ENCODE measurements around the gene MRPL18.

The MRPL18 gene

DNA sequence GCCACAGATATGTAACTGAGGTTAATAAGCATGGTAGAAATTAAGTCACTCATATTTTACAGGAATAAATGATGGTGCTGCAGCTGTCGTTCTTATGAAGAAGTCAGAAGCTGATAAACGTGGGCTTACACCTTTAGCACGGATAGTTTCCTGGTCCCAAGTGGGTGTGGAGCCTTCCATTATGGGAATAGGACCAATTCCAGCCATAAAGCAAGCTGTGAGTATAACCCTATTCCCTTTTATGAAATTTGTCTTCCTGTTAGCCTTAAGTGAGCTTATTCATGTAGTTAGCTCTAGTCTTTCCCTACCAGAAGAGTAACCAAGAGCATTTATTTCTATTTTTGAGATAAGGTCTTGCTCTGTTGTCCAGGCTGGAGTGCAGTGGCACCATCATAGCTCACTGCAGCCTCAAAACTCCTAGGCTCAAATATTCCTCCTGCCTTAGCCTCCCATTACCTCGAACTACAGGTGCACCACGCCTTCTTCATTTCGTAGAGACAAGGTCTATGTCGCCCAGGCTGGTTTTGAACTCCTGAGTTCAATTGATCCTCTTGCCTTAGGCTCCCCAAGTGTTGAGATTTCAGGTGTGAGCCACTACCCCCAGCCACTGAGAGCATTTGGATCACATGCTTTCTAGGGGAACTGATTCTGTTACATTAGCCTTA lies 12.9 kb upstream of the MRPL18 start:
- no peaks in the 10 kb centered on the region for H3K4me1 ChIP-seq (ENCODE audit: low read length)
- no peak for DNase-seq
- H3K9me3 ChIP-seq (replicated peaks; ENCODE audit: insufficient read depth, low read length), result no peaks in the 10 kb centered on the region
- no peak overlapping the region for H3K4me3 ChIP-seq (ENCODE audit: low read length)
- H3K9ac ChIP-seq (ENCODE audit: low read length), result no peak overlapping the region
- H4K20me1 ChIP-seq (ENCODE audit: insufficient read depth, low read length), result no peaks in the 10 kb centered on the region
- H3K36me3 ChIP-seq (replicated peaks; ENCODE audit: insufficient read depth, low read length), result no peaks in the 10 kb centered on the region; the same call in 1 of the 2 replicates
- H3K27ac ChIP-seq (ENCODE audit: low read length), result no peak overlapping the region
- H3K27me3 ChIP-seq (replicated peaks; ENCODE audit: insufficient read depth, low read length), result no peaks in the 10 kb centered on the region
- no peaks in the 10 kb centered on the region for H3K9me2 ChIP-seq (replicated peaks; ENCODE audit: insufficient read depth, low read length)
- no peaks in the 10 kb centered on the region for H3F3A ChIP-seq (ENCODE audit: insufficient read depth, low read length)
- no peak overlapping the region for H2AFZ ChIP-seq (ENCODE audit: low read length)
- H3K4me2 ChIP-seq (ENCODE audit: low read depth, low read length), result no peak overlapping the region
- no peak for TF ChIP-seq EZH2phosphoT487 (IDR thresholded peaks at IDR 0.05; ENCODE audit: low read length)
- no peak for TF ChIP-seq EZH2 (optimal IDR thresholded peaks at IDR 0.05; ENCODE audit: low read depth, low read length)
- TF ChIP-seq, protein P1, sequence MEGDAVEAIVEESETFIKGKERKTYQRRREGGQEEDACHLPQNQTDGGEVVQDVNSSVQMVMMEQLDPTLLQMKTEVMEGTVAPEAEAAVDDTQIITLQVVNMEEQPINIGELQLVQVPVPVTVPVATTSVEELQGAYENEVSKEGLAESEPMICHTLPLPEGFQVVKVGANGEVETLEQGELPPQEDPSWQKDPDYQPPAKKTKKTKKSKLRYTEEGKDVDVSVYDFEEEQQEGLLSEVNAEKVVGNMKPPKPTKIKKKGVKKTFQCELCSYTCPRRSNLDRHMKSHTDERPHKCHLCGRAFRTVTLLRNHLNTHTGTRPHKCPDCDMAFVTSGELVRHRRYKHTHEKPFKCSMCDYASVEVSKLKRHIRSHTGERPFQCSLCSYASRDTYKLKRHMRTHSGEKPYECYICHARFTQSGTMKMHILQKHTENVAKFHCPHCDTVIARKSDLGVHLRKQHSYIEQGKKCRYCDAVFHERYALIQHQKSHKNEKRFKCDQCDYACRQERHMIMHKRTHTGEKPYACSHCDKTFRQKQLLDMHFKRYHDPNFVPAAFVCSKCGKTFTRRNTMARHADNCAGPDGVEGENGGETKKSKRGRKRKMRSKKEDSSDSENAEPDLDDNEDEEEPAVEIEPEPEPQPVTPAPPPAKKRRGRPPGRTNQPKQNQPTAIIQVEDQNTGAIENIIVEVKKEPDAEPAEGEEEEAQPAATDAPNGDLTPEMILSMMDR (IDR thresholded peaks at IDR 0.05; ENCODE audit: low read length), result no peak
- peaks cover 10% of the 10 kb centered on the region for H3K79me2 ChIP-seq (ENCODE audit: low read length)

DNA sequence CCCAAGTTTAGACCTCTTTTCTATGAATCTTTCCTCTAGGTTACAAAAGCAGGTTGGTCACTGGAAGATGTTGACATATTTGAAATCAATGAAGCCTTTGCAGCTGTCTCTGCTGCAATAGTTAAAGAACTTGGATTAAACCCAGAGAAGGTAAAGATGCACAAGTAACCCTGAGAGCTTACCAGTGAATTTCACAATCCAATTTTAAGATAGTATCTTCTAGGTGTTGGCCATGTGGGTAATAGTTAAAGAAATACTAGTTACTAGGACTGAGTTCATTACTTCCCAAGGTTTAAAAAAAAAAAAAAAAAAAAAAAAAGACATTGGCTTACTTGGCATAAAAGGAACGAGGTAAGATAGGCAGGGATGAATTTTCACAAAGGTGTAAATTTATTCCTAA lies 12.1 kb upstream of the MRPL18 start:
- no peaks in the 10 kb centered on the region for H3F3A ChIP-seq (ENCODE audit: insufficient read depth, low read length)
- H3K36me3 ChIP-seq (replicated peaks; ENCODE audit: insufficient read depth, low read length), result no peaks in the 10 kb centered on the region; the same call in 1 of the 2 replicates

DNA sequence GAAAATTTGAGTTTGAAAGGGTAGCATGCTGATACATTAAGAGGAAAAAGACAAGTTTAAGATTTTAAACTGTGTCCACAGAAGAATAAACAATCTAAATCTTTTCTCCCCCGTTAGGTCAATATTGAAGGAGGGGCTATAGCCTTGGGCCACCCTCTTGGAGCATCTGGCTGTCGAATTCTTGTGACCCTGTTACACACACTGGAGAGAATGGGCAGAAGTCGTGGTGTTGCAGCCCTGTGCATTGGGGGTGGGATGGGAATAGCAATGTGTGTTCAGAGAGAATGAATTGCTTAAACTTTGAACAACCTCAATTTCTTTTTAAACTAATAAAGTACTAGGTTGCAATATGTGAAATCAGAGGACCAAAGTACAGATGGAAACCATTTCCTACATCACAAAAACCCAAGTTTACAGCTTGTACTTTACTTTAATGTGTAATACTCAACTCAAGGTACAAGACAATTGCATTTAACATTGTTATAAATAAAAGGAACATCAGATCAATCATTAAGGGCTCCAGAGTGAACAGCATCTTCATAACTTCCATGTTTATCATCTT lies 11.6 kb upstream of the MRPL18 start:
- Histone ChIP-seq H2AFZ (ENCODE audit: low read length) (no peak overlapping the region), H3K9me2 (replicated peaks; ENCODE audit: insufficient read depth, low read length) (no peaks in the 10 kb centered on the region), H3K27ac (ENCODE audit: low read length) (no peak overlapping the region), H3F3A (ENCODE audit: insufficient read depth, low read length) (no peaks in the 10 kb centered on the region), H3K36me3 (replicated peaks; ENCODE audit: insufficient read depth, low read length) (no peaks in the 10 kb centered on the region; the same call in 1 of the 2 replicates), H3K4me1 (ENCODE audit: low read length) (no peaks in the 10 kb centered on the region), H3K79me2 (ENCODE audit: low read length) (peaks cover 20% of the 10 kb centered on the region), H3K27me3 (replicated peaks; ENCODE audit: insufficient read depth, low read length) (no peaks in the 10 kb centered on the region), H3K4me3 (ENCODE audit: low read length) (no peak overlapping the region), H3K4me2 (ENCODE audit: low read depth, low read length) (no peak overlapping the region), H3K9ac (ENCODE audit: low read length) (no peak overlapping the region), H4K20me1 (ENCODE audit: insufficient read depth, low read length) (no peaks in the 10 kb centered on the region), H3K9me3 (replicated peaks; ENCODE audit: insufficient read depth, low read length) (no peaks in the 10 kb centered on the region)
- no peak for TF ChIP-seq EZH2phosphoT487 (IDR thresholded peaks at IDR 0.05; ENCODE audit: low read length)
- TF ChIP-seq EZH2 (optimal IDR thresholded peaks at IDR 0.05; ENCODE audit: low read depth, low read length), result no peak
- TF ChIP-seq, protein P1 (IDR thresholded peaks at IDR 0.05; ENCODE audit: low read length), result no peak
- no peak for DNase-seq

More for the DNA sequence above, 12.1 kb upstream of the MRPL18 start:
- no peaks in the 10 kb centered on the region for H3K9me3 ChIP-seq (replicated peaks; ENCODE audit: insufficient read depth, low read length)
- no peaks in the 10 kb centered on the region for H3K4me1 ChIP-seq (ENCODE audit: low read length)
- TF ChIP-seq, protein P1 (IDR thresholded peaks at IDR 0.05; ENCODE audit: low read length), result no peak
- no peak for TF ChIP-seq EZH2phosphoT487 (IDR thresholded peaks at IDR 0.05; ENCODE audit: low read length)
- no peak for TF ChIP-seq EZH2 (optimal IDR thresholded peaks at IDR 0.05; ENCODE audit: low read depth, low read length)
- H3K4me2 ChIP-seq (ENCODE audit: low read depth, low read length), result no peak overlapping the region
- DNase-seq, result no peak
- no peaks in the 10 kb centered on the region for H4K20me1 ChIP-seq (ENCODE audit: insufficient read depth, low read length)
- no peak overlapping the region for H3K9ac ChIP-seq (ENCODE audit: low read length)
- H3K27ac ChIP-seq (ENCODE audit: low read length), result no peak overlapping the region
- H3K4me3 ChIP-seq (ENCODE audit: low read length), result no peak overlapping the region
- H3K9me2 ChIP-seq (replicated peaks; ENCODE audit: insufficient read depth, low read length), result no peaks in the 10 kb centered on the region
- no peak overlapping the region for H2AFZ ChIP-seq (ENCODE audit: low read length)
- peaks cover 17% of the 10 kb centered on the region for H3K79me2 ChIP-seq (ENCODE audit: low read length)
- H3K27me3 ChIP-seq (replicated peaks; ENCODE audit: insufficient read depth, low read length), result no peaks in the 10 kb centered on the region

Data from MM.1S (cell line).